ENCODE data around the gene HOGA1. TPM values are rescaled to one million over a fixed set of nuclear protein-coding genes. Genes with fewer than 3 reads are reported as not detected.
A peak's percentile ranks its signal among the peaks of the same experiment; 100 is the strongest.
"Not testable (repeated sequence)": the region's sequence is repeated elsewhere in the genome, so short reads cannot be mapped to it uniquely, and the experiment has no call there.

HOGA1 gene
- polyA plus RNA-seq, 1 donor = 0.49 TPM

- not testable (repeated sequence) for DNase-seq
Observed at GRCh38 chr10:97555541-97555940, 28.6 kb upstream of the HOGA1 start.

GRCh38 chr10:97560731-97561381 lies 23.3 kb upstream of the HOGA1 start:
- not testable (repeated sequence) for DNase-seq

- not testable (repeated sequence) for DNase-seq
Observed at GRCh38 chr10:97561386-97562077, 22.7 kb upstream of the HOGA1 start.

GRCh38 chr10:97562329-97562728 lies 21.9 kb upstream of the HOGA1 start:
- DNase-seq = not testable (repeated sequence)

- no peak for DNase-seq
Observed at GRCh38 chr10:97563337-97563736, 20.9 kb upstream of the HOGA1 start.

GRCh38 chr10:97564776-97565175 lies 19.4 kb upstream of the HOGA1 start:
- no peak for DNase-seq

GRCh38 chr10:97566336-97566996 lies 17.7 kb upstream of the HOGA1 start:
- DNase-seq = no peak

- DNase-seq = no peak
Observed at GRCh38 chr10:97567891-97568290, 16.3 kb upstream of the HOGA1 start.

- no peak for DNase-seq
Observed at GRCh38 chr10:97570146-97570788, 13.9 kb upstream of the HOGA1 start.

- no peak for DNase-seq
Observed at GRCh38 chr10:97570789-97571471, 13.3 kb upstream of the HOGA1 start.

GRCh38 chr10:97571622-97572021 lies 12.6 kb upstream of the HOGA1 start:
- no peak for DNase-seq

GRCh38 chr10:97572214-97572989 lies 11.8 kb upstream of the HOGA1 start, which contains the start of gene ANKRD2:
Gene ANKRD2 (plus strand): TSS chr10:97572779. CDS start chr10:97572789, 10 bp downstream.
- peak; percentile 70 for DNase-seq

- DNase-seq = no peak
Observed at GRCh38 chr10:97573021-97573420, 11.2 kb upstream of the HOGA1 start.

- no peak for DNase-seq
Observed at GRCh38 chr10:97573672-97574071, 10.5 kb upstream of the HOGA1 start.

- DNase-seq = no peak
Observed at GRCh38 chr10:97574374-97575126, 9.6 kb upstream of the HOGA1 start.

- DNase-seq = no peak
Observed at GRCh38 chr10:97575127-97575668, 9.0 kb upstream of the HOGA1 start.

- not testable (repeated sequence) for DNase-seq
Observed at GRCh38 chr10:97576487-97576886, 7.7 kb upstream of the HOGA1 start.

- no peak for DNase-seq
Observed at GRCh38 chr10:97577701-97578100, 6.5 kb upstream of the HOGA1 start.

- DNase-seq = no peak
Observed at GRCh38 chr10:97578171-97578844, 5.9 kb upstream of the HOGA1 start.
